GM18520 (cell line): Measurements from ENCODE around the gene RBMXL3.

ENCODE experiments used
- ATAC-seq: cut with Tn5 transposase; IDR thresholded peaks from one replicate; pipeline ENCODE4 v1.9.1; 2021; ENCODE audit not compliant: unreplicated experiment

Gene RBMXL3

GRCh38 chrX:115233497-115234455 is 44.6 kb downstream of the RBMXL3 start, which contains the start of gene LRCH2:
TSS of gene LRCH2 (minus strand) at chrX:115234096. CDS start at chrX:115234041, 55 bp downstream.
- ATAC-seq: no peak

- ATAC-seq: no peak
Measured at GRCh38 chrX:115234461-115234860, 45.3 kb downstream of the RBMXL3 start.

GRCh38 chrX:115236560-115236959 is 47.4 kb downstream of the RBMXL3 start:
- ATAC-seq: no peak

GRCh38 chrX:115237056-115237455 is 47.8 kb downstream of the RBMXL3 start:
- ATAC-seq: no peak
